GM18517 (cell line): Measurements from ENCODE around the gene SYDE2.

Experiments used
- ATAC-seq: cut with Tn5 transposase; IDR thresholded peaks from one replicate; pipeline ENCODE4 v1.9.1; 2021; ENCODE audit warnings: mild to moderate bottlenecking, moderate library complexity; ENCODE audit not compliant: unreplicated experiment

SYDE2 gene

DNA sequence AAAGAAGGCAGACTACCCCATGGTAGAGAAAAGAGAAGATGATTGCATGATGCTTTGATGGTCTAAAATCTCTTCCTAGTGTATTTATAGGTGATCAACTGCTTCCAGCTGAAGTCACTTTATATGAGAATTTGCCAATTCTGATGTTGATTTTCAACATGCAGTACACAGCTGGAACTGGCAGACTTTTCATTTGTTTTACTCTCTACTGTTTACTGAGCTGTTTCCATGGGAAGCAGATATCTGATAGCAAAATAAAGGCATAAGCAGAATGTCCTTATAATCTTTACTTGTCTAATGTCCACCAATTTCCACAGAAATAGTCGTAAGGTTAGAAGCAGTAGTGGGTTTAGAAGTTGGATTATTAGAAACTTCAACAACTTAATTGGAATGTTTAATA is 74.9 kb downstream of the SYDE2 start:
- no peak for ATAC-seq

GRCh38 chr1:85124091-85124490 is 76.7 kb downstream of the SYDE2 start:
- no peak for ATAC-seq

DNA sequence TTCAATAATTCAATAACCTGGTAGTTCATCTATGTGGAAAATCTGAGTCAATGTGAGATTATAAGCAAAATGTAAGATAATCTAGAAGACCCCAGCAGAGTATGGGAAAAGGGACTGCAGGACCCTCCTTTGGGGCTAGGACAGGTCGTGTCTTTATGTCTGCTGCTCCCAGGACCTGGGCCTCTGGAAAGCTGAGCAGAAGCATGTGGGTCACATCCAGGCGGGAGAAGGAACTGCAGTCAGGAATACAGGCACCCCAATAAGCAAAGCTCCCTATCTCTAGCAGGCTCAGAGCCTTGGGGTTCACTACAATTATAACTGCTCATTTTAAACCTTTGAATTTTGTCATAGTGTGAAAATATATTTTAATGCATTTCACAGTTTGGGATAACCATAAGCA is 78.6 kb downstream of the SYDE2 start:
- ATAC-seq = no peak

DNA sequence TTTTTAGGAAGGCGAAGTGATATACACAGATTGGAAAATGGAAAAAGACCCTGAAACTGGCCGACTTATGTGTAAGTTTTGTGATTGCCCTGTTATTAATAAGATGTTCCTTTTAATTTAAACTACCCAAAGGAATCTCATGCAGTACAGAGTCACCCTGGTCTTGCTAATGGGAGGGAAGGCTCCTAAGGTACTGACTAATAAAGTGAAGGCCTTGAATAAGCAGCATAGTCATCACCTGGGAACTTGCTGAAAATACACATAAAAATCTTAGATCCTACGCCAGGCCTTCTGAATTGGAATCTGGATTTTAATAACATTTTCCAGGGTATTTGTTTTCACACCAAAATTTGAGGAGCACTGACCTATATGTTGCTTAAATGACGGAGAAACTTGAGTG is 79.1 kb downstream of the SYDE2 start:
- ATAC-seq = no peak

DNA sequence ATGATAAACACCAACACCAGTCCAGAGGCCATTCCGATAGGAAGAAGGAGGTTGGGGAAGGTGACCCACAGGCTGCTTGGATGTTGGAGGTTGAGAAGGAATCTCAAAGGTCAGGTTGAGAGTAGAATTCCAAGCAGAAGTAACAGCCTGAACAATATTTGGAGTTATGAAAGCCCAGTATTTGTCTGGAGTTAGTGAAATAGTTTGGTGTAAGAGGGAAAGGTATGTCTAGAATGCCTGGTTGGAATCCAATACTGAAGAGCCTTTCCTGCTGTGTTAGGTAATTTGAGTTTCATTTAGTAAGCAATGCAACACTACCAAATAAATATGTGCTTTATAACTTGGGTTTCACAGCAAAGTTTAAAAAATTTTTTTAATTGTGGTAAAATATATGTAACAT is 82.1 kb downstream of the SYDE2 start:
- no peak for ATAC-seq

- no peak for ATAC-seq
Observed at GRCh38 chr1:85116856-85117255, 84.0 kb downstream of the SYDE2 start.

- no peak for ATAC-seq
Observed at GRCh38 chr1:85115933-85116332, 84.9 kb downstream of the SYDE2 start.

DNA sequence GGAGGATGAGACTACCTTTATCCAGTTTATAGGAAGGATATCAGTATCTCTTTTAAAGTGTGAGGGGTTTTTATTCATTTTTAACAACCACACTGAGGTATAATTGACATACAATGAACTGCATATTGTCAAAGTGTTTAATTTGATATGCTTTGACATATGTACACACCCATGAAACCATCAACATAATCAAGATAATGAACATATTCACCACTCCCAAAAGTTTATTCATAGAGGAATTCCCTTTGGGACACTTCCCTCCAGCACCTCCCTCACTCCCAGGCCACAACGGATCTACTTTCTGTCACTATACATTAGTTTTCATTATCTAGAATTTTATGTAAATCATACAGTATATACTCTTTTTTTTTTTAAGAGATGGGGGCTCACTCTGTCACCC is 89.1 kb downstream of the SYDE2 start:
- no peak for ATAC-seq

DNA sequence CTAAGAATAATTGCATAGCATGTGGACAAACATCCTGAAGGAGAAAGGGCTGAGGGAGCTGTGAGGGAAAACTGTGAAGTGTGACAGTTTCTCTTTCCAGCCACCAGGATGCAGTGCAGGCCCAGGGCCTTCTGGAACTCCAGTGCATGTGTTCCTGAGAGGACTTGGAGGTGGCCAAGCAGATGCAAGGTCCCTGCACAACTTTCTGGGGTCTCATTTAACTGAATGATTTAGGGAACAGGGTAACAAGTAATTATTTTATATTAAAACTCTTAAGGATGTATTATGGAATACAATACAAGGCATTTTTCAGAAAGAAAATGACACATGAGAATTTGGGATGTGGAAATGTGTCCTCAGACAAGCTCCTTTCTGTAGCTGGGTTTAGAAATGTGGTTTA is 91.3 kb downstream of the SYDE2 start:
- ATAC-seq = no peak
